Karpas-422 (cell line): ENCODE data around the gene ADGRV1. TPM values are rescaled to one million over a fixed set of nuclear protein-coding genes. Genes with fewer than 3 reads are reported as not detected.
"Not testable (repeated sequence)": the region's sequence is repeated elsewhere in the genome, so short reads cannot be mapped to it uniquely, and the experiment has no call there.

Experiments
- DNase-seq: peaks from one replicate; pipeline ENCODE4 v3.0.0-alpha.2; 2015
- H2AFZ ChIP-seq: fragments of 200-600 bp; sonication (generic); 2 replicates; pipeline ENCODE4 v1.6.1; 2014; ENCODE audit warnings: antibody characterized with exemption, low read length, mixed read lengths
- H3K27ac ChIP-seq: fragments of 200-600 bp; sonication (generic); 2 replicates; pipeline ENCODE4 v1.5.1; 2014; ENCODE audit warnings: mild to moderate bottlenecking, low read length, moderate library complexity
- H3K27me3 ChIP-seq: fragments of 200-600 bp; sonication (generic); 2 replicates; pipeline ENCODE4 v1.6.1; 2014; ENCODE audit warnings: low read length, mixed read lengths
- H3K36me3 ChIP-seq: fragments of 200-600 bp; sonication (generic); 2 replicates; pipeline ENCODE4 v1.6.1; 2014; ENCODE audit warnings: low read length, mixed read lengths; ENCODE audit not compliant: insufficient read depth
- H3K4me1 ChIP-seq: fragments of 200-600 bp; sonication (generic); 2 replicates; pipeline ENCODE4 v1.6.1; 2014; ENCODE audit warnings: mild to moderate bottlenecking, low read length, mixed read lengths
- H3K4me2 ChIP-seq: fragments of 200-600 bp; sonication (generic); 2 replicates; pipeline ENCODE4 v1.6.1; 2014; ENCODE audit warnings: low read length, low read depth, mild to moderate bottlenecking; ENCODE audit not compliant: poor library complexity, severe bottlenecking
- H3K4me3 ChIP-seq: fragments of 200-600 bp; sonication (generic); 2 replicates; pipeline ENCODE4 v1.5.1; 2014; ENCODE audit warnings: mild to moderate bottlenecking, antibody characterized with exemption, low read length, mixed read lengths
- H3K79me2 ChIP-seq: fragments of 200-600 bp; sonication (generic); 2 replicates; pipeline ENCODE4 v1.6.1; 2014; ENCODE audit warnings: mild to moderate bottlenecking, low read length, mixed read lengths
- H3K9ac ChIP-seq: fragments of 200-600 bp; sonication (generic); 2 replicates; pipeline ENCODE4 v1.6.0; 2014; ENCODE audit warnings: low read length
- H3K9me2 ChIP-seq: fragments of 200-600 bp; sonication (generic), shearing (Covaris generic); replicated peaks from 2 replicates; pipeline ENCODE4 v1.6.0; 2014; ENCODE audit warnings: mild to moderate bottlenecking, low read length, moderate library complexity; ENCODE audit not compliant: insufficient read depth
- H3K9me3 ChIP-seq: fragments of 300-700, 200-600 bp; sonication (generic); 2 replicates; pipeline ENCODE4 v1.6.1; 2014; ENCODE audit warnings: low read length, mixed read lengths
- H4K20me1 ChIP-seq: fragments of 200-600 bp; sonication (generic); 2 replicates; pipeline ENCODE4 v1.6.1; 2014; ENCODE audit warnings: mild to moderate bottlenecking, antibody characterized with exemption, low read length, low read depth; ENCODE audit not compliant: insufficient read depth
- total RNA-seq: library from RNA; depleted of rRNA; stranded (reverse); fragments of >200 nt; shearing (Covaris generic); gene quantifications from 2 replicates; pipeline ENCODE4 v1.2.3, GENCODE V29; 2014; ENCODE audit warnings: low replicate concordance

Gene ADGRV1
- total RNA-seq, 1 experiment from 2014 or later: not detected

- H3K9me3 ChIP-seq, H3K79me2 ChIP-seq, H4K20me1 ChIP-seq, H3K4me3 ChIP-seq, H3K9me2 ChIP-seq, H3K4me1 ChIP-seq, H3K4me2 ChIP-seq, H3K36me3 ChIP-seq, H3K27ac ChIP-seq, H3K27me3 ChIP-seq, H3K9ac ChIP-seq, H2AFZ ChIP-seq, DNase-seq: not testable (repeated sequence)
These were observed 454.3 kb downstream of the ADGRV1 start for GRCh38 chr5:91012867-91013266.

- H3K36me3 ChIP-seq: no peaks in the 10 kb centered on the region
- no peak overlapping the region for H3K9ac ChIP-seq
These were observed 457.7 kb downstream of the ADGRV1 start for GRCh38 chr5:91016322-91016721.

GRCh38 chr5:91016954-91017700 is 458.5 kb downstream of the ADGRV1 start:
- Histone ChIP-seq H4K20me1 (no peaks in the 10 kb centered on the region), H3K9me3 (no peaks in the 10 kb centered on the region), H3K36me3 (no peaks in the 10 kb centered on the region), H3K9me2 (no peaks in the 10 kb centered on the region), H3K4me3 (no peak overlapping the region), H3K4me2 (no peak overlapping the region), H3K27ac (no peak overlapping the region), H3K4me1 (no peaks in the 10 kb centered on the region), H3K27me3 (no peaks in the 10 kb centered on the region), H3K9ac (no peak overlapping the region), H3K79me2 (no peaks in the 10 kb centered on the region), H2AFZ (no peak overlapping the region)
- no peak for DNase-seq

More at GRCh38 chr5:91016322-91016721, 457.7 kb downstream of the ADGRV1 start:
- H3K27ac ChIP-seq: no peak overlapping the region
- H3K27me3 ChIP-seq: no peaks in the 10 kb centered on the region
- H3K4me3 ChIP-seq: no peak overlapping the region
- no peak for DNase-seq
- no peaks in the 10 kb centered on the region for H4K20me1 ChIP-seq
- H3K79me2 ChIP-seq: no peaks in the 10 kb centered on the region
- no peaks in the 10 kb centered on the region for H3K4me1 ChIP-seq
- H3K9me2 ChIP-seq: no peaks in the 10 kb centered on the region
- H2AFZ ChIP-seq: no peak overlapping the region
- H3K4me2 ChIP-seq: no peak overlapping the region
- H3K9me3 ChIP-seq: no peaks in the 10 kb centered on the region

DNA sequence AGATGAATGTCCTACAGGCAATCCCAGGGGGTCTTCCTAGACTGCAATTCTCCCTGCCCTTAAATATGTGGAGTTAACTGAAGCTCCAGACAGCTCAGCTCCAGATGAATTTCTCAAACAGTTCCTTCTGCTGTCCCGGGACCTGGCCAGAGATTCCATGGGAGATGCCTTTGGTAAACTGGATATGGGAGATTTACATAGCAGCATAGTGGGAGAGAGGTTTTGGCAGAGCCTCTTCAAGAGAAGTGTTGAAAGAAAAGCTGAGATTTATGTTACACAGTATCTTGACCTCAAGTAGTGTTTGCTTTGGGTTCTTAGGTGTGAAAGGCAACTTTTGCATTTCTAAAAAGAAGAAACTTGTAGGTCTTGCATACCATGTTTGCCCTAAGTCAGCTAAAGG is 459.6 kb downstream of the ADGRV1 start:
- no peaks in the 10 kb centered on the region for H3K9me3 ChIP-seq
- H3K27ac ChIP-seq: no peak overlapping the region
- H3K36me3 ChIP-seq: no peaks in the 10 kb centered on the region
- H3K79me2 ChIP-seq: no peaks in the 10 kb centered on the region
- no peaks in the 10 kb centered on the region for H3K9me2 ChIP-seq
- no peak for DNase-seq
- H3K4me2 ChIP-seq: no peak overlapping the region
- H3K4me1 ChIP-seq: no peaks in the 10 kb centered on the region
- H3K4me3 ChIP-seq: no peak overlapping the region
- no peak overlapping the region for H2AFZ ChIP-seq
- H3K9ac ChIP-seq: no peak overlapping the region
- no peaks in the 10 kb centered on the region for H3K27me3 ChIP-seq
- no peaks in the 10 kb centered on the region for H4K20me1 ChIP-seq

DNA sequence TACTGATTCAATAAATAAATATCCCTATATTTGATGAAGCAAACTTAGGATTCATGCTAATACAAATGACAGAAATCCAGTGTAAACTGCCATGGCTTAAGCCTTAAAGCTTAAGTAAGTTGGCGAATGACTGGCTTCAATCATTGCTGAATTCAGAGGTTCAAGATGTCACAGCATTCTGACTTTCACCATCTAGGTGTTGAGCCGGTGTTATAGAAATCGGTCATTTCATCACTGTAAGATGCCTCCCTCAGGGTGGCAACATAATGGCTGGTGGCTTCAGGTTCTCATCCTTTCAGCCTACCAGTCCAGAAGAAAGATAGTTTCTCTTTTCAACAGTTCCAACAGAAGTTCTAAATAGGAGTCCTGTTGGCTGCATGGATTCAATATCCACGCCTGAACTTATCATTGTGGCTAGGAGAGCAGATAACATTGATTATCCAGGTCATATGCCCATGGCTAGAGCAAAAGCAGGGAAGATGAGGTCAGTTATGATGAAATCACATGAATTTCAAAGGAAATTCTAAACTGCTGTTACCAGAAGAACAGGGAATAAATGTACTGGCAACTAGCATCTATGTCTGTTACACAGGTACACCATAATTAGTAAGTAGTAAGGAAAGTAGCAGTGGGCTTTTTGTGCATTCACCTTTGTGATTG is 460.2 kb downstream of the ADGRV1 start:
- Histone ChIP-seq H4K20me1 (no peaks in the 10 kb centered on the region), H3K4me1 (no peaks in the 10 kb centered on the region), H3K9me2 (no peaks in the 10 kb centered on the region), H3K4me3 (no peak overlapping the region), H3K9me3 (no peaks in the 10 kb centered on the region), H3K79me2 (no peaks in the 10 kb centered on the region), H3K9ac (no peak overlapping the region), H3K27me3 (no peaks in the 10 kb centered on the region), H3K27ac (no peak overlapping the region), H3K36me3 (no peaks in the 10 kb centered on the region), H2AFZ (no peak overlapping the region), H3K4me2 (no peak overlapping the region)
- DNase-seq: no peak

GRCh38 chr5:91020065-91020800 is 461.6 kb downstream of the ADGRV1 start:
- Histone ChIP-seq H3K9me3 (no peaks in the 10 kb centered on the region), H3K27ac (no peak overlapping the region), H3K36me3 (no peaks in the 10 kb centered on the region), H3K4me3 (no peak overlapping the region), H3K4me1 (no peaks in the 10 kb centered on the region), H4K20me1 (0 out of 2 replicates have a peak, but pooled peaks cover 3% of the 10 kb centered on the region), H3K9ac (no peak overlapping the region), H3K27me3 (no peaks in the 10 kb centered on the region), H2AFZ (no peak overlapping the region), H3K9me2 (no peaks in the 10 kb centered on the region), H3K4me2 (no peak overlapping the region), H3K79me2 (no peaks in the 10 kb centered on the region)
- DNase-seq: no peak

DNA sequence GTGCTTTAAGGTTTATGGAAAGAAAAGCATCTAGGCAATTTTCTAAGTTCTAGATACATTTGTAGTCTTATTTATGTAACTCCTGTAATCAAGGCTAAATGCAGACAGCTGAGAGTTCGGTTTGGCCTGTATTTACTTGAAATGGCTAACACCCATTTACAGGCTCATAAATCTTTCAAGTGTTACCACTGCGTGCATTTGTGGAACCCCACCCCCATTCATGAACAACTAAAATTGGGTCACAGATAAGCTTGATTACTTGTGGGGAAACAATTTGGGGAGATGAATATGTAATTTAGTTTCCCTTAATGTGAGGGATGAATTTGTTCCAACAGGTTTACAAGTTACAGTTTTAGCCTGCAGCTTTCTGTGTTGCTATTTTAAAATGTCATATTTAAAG is 463.9 kb downstream of the ADGRV1 start:
- Histone ChIP-seq H3K36me3 (no peaks in the 10 kb centered on the region), H3K4me3 (no peak overlapping the region), H2AFZ (no peak overlapping the region), H3K9ac (no peak overlapping the region), H4K20me1 (0 out of 2 replicates have a peak, but pooled peaks cover 3% of the 10 kb centered on the region), H3K9me2 (no peaks in the 10 kb centered on the region), H3K27me3 (no peaks in the 10 kb centered on the region), H3K27ac (no peak overlapping the region), H3K9me3 (no peaks in the 10 kb centered on the region), H3K79me2 (no peaks in the 10 kb centered on the region), H3K4me2 (no peak overlapping the region), H3K4me1 (no peaks in the 10 kb centered on the region)
- DNase-seq: no peak

GRCh38 chr5:91024206-91024605 is 465.6 kb downstream of the ADGRV1 start:
- H3K4me2 ChIP-seq: no peak overlapping the region
- no peaks in the 10 kb centered on the region for H3K36me3 ChIP-seq
- H2AFZ ChIP-seq: no peak overlapping the region
- no peaks in the 10 kb centered on the region for H3K9me2 ChIP-seq
- no peaks in the 10 kb centered on the region for H3K4me1 ChIP-seq
- H3K79me2 ChIP-seq: no peaks in the 10 kb centered on the region
- H3K9ac ChIP-seq: no peak overlapping the region
- no peaks in the 10 kb centered on the region for H3K9me3 ChIP-seq
- 0 out of 2 replicates have a peak, but pooled peaks cover 3% of the 10 kb centered on the region for H4K20me1 ChIP-seq
- no peak for DNase-seq
- H3K27me3 ChIP-seq: no peaks in the 10 kb centered on the region
- no peak overlapping the region for H3K27ac ChIP-seq
- H3K4me3 ChIP-seq: no peak overlapping the region
